ENCODE data around the gene SOX18.
"Not testable (repeated sequence)": the region's sequence is repeated elsewhere in the genome, so short reads cannot be mapped to it uniquely, and the experiment has no call there.

The SOX18 gene
- 0 to 0.22 (median 0) reads per million in 17 experiments for total RNA-seq

GRCh38 chr20:64049060-64049877 lies at the start of gene SOX18:
Gene SOX18 (minus strand): TSS chr20:64049639. CDS start chr20:64049516, 123 bp downstream.
- DNase-seq, result peak in 3 of 4 experiments; percentile 31 to 72 (median 52)

DNA sequence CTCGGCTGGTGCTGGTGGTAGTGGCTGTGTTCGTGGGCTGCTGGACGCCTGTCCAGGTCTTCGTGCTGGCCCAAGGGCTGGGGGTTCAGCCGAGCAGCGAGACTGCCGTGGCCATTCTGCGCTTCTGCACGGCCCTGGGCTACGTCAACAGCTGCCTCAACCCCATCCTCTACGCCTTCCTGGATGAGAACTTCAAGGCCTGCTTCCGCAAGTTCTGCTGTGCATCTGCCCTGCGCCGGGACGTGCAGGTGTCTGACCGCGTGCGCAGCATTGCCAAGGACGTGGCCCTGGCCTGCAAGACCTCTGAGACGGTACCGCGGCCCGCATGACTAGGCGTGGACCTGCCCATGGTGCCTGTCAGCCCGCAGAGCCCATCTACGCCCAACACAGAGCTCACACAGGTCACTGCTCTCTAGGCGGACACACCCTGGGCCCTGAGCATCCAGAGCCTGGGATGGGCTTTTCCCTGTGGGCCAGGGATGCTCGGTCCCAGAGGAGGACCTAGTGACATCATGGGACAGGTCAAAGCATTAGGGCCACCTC lies 49.1 kb upstream of the SOX18 start:
- DNase-seq, result no peak

- no peak for DNase-seq
Observed at GRCh38 chr20:64096535-64096934, 47.1 kb upstream of the SOX18 start.

DNA sequence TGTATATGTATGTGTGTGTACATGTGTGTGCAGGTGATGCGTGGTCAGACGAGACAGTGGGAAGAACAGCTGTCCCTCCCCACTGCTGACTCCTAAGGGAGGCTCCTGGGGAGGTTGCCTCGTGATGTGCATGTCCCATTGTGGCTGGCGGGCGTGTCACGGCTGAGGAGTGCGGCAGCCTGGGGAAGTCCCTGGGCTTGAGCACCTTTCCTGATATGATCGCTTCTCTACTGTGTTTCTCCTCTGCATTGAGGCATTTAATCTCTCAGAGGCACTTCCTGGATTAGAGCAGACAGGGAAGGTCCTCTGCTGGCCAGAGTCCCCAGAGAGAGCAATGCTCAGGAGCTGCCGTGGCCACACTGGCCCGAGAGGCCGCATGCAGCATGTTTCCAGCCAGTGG lies 46.5 kb upstream of the SOX18 start:
- DNase-seq, result no peak

DNA sequence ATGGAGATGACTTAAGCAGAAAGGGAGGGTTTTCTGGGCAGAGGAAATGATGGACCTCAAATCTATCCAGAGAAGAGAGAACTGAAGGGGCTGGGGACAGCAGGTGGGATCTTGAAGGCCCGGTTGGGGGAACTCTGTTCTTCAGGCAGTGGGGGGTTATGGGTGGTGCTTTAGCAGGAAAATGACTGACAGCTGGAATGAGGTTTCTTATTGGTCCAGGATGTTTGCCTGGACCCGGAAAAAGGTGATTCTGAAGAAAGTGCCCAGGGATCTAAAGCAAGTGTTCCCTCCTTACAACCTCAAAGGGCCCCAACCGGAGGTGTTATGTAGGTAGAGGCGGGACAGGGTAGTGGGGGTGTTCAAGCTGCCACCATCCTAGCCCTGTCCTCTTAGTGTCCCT lies 46.0 kb upstream of the SOX18 start:
- DNase-seq, result no peak

DNA sequence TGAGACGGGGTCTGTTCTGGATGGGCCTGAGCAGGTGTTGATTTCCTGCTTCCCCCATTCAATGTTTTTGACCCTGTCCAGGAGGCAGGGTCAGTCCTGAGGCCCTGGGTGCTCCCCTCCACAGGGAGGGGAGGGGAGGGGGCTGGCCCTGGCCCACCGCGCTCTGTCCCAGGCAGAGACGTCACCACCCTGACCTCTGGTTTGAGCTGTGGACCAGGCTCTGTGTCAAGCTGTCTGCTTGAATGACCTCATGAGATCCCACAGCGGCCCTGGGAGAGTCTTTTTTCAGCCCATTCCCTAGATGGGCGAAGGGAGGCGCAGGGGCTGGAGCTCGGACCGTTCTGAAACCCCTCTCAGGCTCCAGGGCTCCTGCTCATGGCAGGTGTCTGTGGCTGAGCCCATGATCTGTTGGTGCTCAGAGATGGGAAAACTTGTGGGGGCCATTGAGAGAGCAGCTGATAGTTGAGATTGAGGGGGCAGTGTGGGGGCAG lies 43.6 kb upstream of the SOX18 start:
- no peak for DNase-seq

GRCh38 chr20:64092258-64093012 lies 43.0 kb upstream of the SOX18 start:
- DNase-seq, result no peak

- no peak for DNase-seq
Observed at GRCh38 chr20:64091770-64092169, 42.3 kb upstream of the SOX18 start.

DNA sequence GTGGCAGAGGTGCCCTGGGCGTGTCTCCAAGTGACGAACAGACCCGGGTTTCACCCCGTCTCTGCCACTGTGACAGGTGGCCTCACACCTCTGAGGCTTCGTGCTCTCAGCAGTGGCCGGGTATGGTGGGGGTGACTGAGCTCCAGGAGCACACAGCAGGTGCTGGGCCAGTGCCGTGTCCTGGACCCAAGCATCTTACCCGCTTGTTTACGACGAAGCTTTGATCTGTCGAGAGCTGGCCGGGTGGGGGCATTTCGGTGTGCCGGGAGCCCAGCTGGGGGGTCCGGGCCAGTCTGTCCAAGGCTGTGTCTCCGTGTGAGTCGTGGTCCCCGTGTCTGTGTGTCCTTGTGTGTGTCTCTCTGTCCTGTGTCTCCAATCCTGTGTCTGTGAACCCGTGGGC lies 41.9 kb upstream of the SOX18 start:
- DNase-seq, result no peak

- DNase-seq, result no peak
Observed at GRCh38 chr20:64090165-64090564, 40.7 kb upstream of the SOX18 start.

DNA sequence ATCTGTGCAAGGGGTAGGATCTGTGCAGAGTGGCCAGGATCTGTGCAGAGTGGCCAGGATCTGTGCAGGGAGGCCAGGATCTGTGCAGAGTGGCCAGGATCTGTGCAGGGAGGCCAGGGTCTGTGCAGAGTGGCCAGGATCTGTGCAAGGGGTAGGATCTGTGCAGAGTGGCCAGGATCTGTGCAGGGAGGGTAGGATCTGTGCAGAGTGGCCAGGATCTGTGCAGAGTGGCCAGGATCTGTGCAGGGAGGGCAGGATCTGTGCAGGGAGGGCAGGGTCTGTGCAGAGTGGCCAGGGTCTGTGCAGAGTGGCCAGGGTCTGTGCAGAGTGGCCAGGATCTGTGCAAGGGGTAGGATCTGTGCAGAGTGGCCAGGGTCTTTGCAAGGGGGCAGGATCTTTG lies 39.1 kb upstream of the SOX18 start:
- DNase-seq, result not testable (repeated sequence)

GRCh38 chr20:64087226-64087825 lies 37.9 kb upstream of the SOX18 start:
- DNase-seq, result not testable (repeated sequence)

- no peak for DNase-seq
Observed at GRCh38 chr20:64086801-64087200, 37.4 kb upstream of the SOX18 start.

DNA sequence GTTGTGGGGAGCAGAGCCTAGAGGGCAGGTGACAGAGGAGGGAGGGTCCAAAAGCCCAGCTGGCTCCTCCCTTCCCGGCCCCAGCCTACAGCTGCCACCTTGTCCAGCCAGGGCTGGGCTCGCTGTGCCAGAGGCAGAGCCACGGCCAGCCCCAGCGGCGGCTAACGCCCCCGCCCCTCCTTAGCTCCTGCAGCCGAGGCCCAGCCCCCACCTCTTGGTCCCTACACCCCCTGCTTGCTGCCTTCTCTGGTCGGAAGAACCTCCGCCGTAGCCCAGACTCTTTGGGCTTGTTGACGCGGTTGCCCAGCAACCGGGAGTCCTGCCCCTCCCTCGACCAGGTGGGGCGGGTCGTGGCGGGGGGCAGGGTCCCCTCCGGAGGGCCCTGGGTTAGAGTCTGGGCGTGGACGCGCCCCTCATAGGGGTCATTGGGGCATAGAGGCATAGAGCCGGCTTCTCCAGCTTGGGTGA lies 35.3 kb upstream of the SOX18 start:
- DNase-seq, result no peak

GRCh38 chr20:64083804-64084684 lies 34.6 kb upstream of the SOX18 start, which contains the start of gene LKAAEAR1:
Gene LKAAEAR1 (minus strand): TSS chr20:64084398. CDS start chr20:64084219, 179 bp downstream.
- peak in 1 of 4 experiments; percentile 38 for DNase-seq

DNA sequence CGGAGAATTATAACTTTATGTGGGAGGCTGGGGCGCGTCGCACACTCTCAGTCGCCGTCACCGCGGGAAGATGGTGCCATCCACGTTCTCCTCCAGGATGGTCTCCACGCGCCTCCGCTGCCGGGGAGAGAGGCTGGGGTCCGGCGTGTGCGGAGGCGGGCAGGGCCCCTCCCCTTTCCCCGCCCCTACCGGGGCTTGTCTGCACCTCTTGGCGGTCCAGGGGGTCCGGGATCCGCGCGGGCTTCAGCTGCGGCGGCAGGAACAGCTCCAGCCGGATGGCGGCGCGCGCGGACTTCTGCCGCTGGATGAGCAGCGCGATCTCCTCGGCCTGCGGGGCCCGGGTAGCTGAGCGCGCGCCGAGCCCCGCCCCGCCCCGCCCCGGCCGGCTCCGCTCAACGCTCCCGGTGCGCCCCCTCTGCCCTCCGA lies 34.0 kb upstream of the SOX18 start:
- DNase-seq, result peak; percentile 71 to 92 (median 80)

- DNase-seq, result peak; percentile 23 to 56 (median 50)
Observed at GRCh38 chr20:64082820-64083377, 33.5 kb upstream of the SOX18 start.

- DNase-seq, result peak in 2 of 4 experiments; percentile 22 to 41
Observed at GRCh38 chr20:64082126-64082731, 32.8 kb upstream of the SOX18 start.

- DNase-seq, result no peak
Observed at GRCh38 chr20:64081624-64081964, 32.2 kb upstream of the SOX18 start.

GRCh38 chr20:64080813-64081623 lies 31.6 kb upstream of the SOX18 start:
- DNase-seq, result peak in 1 of 4 experiments; percentile 12

Measured in suppressor macrophage (primary cell).